Bronchial smooth muscle cell (primary cell): ENCODE results near the gene ENO3. TPM values are rescaled to one million over a fixed set of nuclear protein-coding genes. Genes with fewer than 3 reads are reported as not detected.

Experiments used
- total RNA-seq: library from RNA; depleted of rRNA; stranded (reverse); fragments of >200 nt; gene quantifications from 2 replicates; pipeline ENCODE4 v1.2.1, GENCODE V29; 2014

Gene ENO3
- 2.2 TPM in 2 replicates for total RNA-seq

DNA sequence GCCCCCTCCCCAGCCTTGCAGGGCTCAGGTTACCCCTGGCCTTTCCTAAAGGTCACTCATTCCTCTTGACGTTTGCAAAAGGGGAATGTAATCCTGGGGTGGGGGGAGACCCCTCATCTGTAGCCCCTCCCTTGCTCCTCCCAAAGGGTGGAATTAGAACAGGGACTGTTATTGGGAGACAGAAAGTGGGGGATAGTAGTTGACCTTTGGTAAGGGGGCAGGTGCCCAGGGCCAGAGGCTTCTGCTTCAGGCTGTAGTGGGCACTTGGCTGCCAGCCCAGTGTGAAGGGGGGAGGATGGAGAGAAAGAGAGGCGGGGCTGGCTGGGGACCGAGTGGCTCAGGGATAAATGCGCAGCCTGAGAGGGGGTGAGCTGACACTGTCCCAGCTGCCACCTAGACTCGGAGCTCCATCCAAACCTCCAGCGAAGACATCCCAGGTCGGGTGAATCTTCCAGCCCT lies at the start of gene ENO3:
ENO3 (plus strand) TSS at position 374 of the 459 bp plus-strand sequence. CDS start 711 bp downstream, outside the sequence.

DNA sequence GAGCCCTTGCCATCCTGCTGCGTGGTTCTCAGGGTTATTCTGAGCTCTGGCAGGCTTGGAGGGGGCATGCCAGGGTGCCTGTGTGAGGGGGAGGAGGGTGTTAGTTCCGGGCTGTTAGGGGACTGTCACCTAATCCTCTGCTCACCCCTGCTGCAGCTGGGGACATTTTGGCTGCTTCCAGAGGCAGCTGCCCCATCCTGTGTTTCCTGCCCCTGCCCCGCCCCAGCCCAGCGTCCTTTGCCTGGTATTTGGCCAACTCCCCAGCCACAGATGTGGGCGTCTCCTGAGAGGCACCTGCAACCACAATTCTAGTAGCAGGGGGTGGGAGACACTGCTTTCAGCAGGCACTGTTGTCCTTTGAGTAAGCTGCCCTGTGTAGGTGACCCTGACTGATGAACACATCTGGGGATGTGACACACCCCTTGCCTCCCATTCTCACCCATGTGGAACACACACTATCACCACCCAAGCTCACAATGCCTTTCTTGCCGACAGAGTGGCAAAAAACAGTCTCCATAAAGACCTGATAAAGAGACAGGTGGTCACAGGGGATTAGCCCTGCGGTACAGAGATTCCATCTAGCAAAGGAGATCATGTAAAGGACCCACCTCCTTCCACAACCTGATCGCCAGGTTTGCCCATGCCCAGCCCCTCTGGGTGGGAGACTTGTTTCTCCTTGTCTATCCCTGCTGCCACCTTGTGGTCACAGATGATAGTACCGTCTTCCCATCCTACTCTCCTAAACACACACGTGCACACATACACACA lies 47.7 kb upstream of the ENO3 start, which contains the start of gene CHRNE:
CHRNE (minus strand) TSS at position 48 of the 768 bp plus-strand sequence; CDS start at position 13, 35 bp downstream.

DNA sequence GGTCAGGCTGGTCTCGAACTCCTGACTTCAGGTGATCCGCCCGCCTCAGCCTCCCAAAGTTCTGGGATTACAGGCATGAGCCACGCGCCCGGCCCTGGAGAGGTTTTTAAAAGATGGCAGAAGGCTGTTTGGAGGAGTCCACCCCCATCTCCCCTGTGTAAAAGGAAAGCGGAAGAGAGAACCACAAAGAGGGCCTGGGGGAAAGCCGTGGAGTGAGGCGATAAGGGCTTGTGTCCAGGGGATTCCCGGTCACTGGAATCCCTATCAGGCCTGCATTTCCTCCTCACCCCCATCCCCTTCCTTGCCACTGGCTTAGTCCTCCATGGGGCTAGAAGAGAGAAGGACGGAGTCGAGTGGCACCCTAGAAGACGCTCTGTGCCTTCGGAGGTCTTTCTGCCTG lies 19.0 kb upstream of the ENO3 start, which contains the start of gene GP1BA:
GP1BA (plus strand) TSS at position 315 of the 400 bp plus-strand sequence. CDS start 328 bp downstream, outside the sequence.

DNA sequence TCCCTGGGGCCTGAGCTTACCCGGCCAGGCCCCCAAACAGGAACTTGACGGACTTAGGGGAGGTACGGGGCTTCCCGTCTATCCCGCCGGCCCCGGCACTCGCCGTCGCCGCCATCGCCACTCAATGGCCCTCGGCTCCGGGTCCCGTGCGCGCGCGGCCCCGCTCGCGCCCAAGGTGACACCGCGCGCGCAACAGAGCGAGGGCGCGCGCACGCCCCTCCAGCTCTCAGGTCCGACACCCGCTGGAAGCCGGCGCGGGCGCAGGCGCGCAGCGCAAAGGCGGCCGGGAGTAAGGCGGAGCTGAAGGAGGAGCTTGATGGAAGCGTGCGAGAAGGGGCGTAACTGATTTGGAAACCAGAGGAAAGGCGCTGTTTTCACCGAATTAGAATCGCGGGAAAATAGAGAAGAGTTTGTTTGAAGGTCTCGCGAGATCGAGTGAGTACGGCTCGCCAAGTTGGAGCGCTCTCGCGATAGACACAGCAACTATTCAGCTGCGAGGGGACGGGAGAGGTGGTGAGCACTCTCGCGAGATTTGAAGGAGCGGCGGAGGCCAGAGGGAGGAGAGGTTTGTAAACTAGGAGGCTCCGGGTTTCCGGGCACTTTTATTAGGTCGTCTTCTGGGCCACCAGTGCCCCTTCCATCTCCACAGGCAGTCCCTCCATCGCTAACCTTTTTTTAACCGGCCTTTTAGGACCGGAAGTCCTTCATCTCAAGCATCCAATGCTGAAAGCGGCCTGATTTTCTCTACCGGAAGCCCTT lies 10.9 kb upstream of the ENO3 start, which contains the start of the genes RNF167 and SLC25A11:
RNF167 (plus strand) TSS at position 473 of the 759 bp plus-strand sequence. CDS start 642 bp downstream, outside the sequence.
SLC25A11 (minus strand) TSS at position 251 of the 759 bp plus-strand sequence; CDS start at position 115, 136 bp downstream.

DNA sequence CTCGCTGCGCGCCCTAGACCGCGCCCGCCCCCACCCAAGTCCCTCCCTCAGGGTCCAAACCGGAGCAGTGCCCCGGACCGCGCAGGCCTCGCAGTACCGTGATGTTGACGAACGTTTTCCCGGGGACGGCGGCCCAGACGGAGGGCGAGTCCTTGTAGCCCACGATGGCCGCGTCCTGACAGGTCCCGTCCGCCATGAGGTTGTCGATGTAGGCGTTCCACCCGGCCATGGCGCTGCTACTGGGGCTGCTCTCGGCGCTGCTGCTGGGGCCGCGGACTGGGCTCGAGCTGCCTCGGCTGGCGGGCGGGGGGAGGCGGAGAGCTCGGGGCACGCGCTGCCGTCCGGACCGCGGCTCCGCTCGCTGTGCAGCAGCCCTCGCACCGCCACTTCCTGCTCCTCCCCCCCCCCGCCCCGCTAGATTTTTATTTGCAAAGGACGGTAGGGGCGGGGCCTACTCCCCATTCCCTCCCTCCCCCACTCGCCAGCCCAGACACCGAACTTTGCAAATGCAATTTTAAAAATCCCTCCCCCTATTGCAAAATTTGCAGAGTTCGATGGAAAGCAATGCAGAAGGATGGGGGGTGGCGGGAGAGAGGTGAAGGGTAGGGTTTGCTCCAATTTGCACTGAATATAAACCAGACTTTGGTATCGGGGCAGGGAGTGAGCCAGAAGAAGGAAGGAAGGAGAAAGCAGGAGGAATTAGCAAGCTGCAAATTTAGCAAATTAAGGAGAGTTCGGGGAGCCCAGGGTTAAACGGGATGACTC lies 2.6 kb upstream of the ENO3 start, which contains the start of gene PFN1:
PFN1 (minus strand) TSS at position 365 of the 765 bp plus-strand sequence; CDS start at position 229, 136 bp downstream.

DNA sequence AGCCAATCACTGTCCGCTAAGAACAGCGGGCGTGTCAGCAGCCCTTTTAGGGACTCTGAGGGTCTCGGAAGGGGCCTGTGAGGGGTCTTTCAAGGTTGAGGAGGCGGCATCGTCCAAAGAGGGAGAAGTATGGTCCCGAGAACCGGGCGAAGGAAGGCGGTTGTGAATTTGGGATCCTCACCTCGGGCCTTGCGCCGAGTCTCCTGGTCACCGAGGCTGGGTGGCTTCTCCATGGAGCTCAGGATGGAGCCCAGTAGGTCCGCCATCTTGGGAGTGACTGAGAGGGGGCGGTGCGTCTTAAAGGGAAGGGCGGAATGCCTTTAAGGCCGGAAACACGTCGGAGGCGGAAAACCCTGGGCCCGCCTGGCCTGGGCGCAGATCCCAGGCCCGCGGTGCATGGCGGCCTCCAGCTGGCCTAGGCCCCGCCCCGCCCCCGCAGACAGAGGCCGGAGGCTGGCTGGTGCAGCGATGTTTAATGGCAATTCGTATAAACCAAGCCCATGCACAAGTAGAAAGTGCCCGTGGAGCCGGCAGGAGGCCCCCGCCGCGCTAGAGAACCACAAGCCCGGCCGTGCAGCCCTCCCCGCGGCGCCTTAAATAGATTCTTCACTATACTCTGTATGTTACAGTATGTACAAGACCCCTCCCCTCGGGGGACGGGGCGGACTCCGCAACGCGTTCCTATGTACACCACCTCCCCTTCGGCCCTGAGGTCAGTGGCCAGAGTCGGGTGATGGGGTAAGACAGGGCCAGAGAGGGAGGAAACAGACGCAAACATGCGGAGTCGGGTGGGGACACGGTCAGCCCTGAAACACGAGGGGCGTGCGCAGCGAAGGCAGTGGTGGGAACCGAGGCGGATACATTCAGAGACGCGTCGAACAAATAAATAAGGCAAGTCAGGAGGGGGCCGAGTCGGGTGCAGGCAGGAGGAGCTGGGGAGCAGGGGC lies 16.9 kb downstream of the ENO3 start, which contains the start of gene SPAG7:
SPAG7 (minus strand) TSS at position 279 of the 947 bp plus-strand sequence; CDS start at position 266, 13 bp downstream.

DNA sequence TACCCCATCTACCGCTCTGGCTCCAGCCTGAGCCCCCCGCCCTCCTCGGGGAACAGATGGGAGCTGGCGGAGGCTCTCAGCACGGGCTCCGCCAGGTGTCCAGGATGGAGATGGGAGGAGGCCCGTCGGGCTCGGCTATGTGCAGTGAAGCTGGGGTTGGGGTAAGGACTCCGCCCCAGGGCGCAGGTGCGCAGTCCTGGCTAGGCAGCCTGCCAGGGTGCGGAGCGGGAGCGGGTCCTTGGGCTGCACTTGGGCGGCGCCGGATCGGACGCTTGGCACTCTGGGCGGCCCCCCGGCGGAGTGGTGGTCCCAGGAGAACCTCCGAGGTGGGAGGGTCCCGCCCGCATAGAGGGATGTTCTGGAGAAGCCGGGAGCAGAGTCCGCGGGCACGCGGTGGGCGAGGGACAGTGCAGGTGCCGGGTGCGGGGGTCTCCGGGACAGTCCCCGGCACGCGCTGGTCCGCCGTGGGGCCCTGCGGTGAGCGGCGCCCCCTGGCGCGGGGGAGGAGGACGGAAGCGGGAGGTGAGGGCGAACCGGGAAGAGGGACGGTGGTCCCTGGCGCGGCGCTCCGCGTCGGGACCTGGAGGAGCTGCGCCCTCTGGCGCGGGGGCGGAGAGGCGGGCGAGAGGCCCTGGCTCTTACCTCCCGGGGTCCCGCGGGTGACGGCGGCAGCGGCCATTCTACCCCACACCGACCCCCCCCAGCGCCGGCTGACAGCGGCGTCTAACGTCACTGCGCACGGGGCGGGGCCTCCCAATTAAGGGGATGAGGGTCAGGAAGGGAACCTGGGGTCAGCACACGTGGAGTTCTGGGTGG lies 36.2 kb downstream of the ENO3 start, which contains the start of gene CAMTA2:
CAMTA2 (minus strand) TSS at position 725 of the 816 bp plus-strand sequence. CDS start 1,453 bp downstream, outside the sequence.

DNA sequence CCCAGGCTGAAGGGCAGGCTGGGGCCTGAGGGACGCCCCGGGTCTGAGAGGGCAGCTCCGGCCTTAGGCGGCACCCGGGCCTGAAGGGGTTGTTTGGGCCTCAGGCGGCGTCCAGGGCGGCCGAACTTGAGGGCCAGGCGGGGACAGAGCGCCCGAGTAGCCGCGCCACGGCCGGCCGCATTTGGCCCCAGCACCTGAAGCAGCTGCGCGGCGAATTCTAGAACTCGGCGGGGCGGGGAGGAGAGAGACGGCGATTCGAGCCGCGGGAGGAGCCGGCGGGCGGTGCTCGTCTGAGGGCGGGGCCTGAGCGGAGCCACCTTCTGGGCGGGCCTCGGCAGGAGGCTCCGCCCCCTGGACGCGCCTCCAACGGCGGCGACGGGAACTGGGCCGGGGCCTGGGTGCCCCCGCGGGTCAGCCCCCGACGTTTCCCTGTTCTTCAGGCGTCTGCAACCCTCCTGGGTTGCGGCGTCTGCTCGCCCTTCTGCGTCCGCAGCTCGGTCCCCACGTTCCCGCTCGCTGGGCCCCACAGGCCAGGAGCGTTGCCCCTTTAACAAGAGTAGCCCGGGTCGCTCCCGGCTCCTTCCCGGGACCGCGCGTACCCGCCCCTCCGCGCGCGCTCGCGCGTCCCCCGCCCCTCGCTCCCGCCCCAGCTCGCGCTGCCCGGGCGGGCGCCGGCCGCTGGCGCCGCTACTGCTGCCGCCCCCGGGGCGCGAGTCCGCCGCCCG lies 46.5 kb downstream of the ENO3 start, which contains the start of the genes INCA1 and KIF1C:
INCA1 (minus strand) TSS at position 221 of the 725 bp plus-strand sequence. CDS start 3,085 bp downstream, outside the sequence.
KIF1C (plus strand) TSS at position 649 of the 725 bp plus-strand sequence. CDS start 2,297 bp downstream, outside the sequence.

Other genes with a start within 250 kb of the ENO3 start
- 11.3 and 13.7 TPM in 2 replicates for gene PELP1, start 247.0 kb upstream of the ENO3 start, total RNA-seq
- gene ARRB2, start 240.5 kb upstream of the ENO3 start, total RNA-seq = 2.4 and 2.5 TPM in 2 replicates
- gene MED11, start 219.7 kb upstream of the ENO3 start, total RNA-seq = 11.3 and 18.5 TPM in 2 replicates
- gene ZMYND15, start 211.3 kb upstream of the ENO3 start, total RNA-seq = 0.09 TPM in 1 of 2 replicates, not detected in the other
- 0.63 and 1.6 TPM in 2 replicates for gene CXCL16, start 211.2 kb upstream of the ENO3 start, total RNA-seq
- gene TM4SF5, start 179.2 kb upstream of the ENO3 start, total RNA-seq = not detected in 2 replicates
- gene VMO1, start 164.8 kb upstream of the ENO3 start, total RNA-seq = 1.1 and 1.2 TPM in 2 replicates
- gene GLTPD2, start 162.2 kb upstream of the ENO3 start, total RNA-seq = not detected in 2 replicates
- gene PSMB6, start 155.0 kb upstream of the ENO3 start, total RNA-seq = 134 and 196 TPM in 2 replicates
- 19.9 and 20.4 TPM in 2 replicates for gene PLD2, start 144.0 kb upstream of the ENO3 start, total RNA-seq
- gene MINK1, start 117.8 kb upstream of the ENO3 start, total RNA-seq = 25.7 and 31.9 TPM in 2 replicates
- gene C17orf107, start 51.6 kb upstream of the ENO3 start, total RNA-seq = 3.2 and 3.5 TPM in 2 replicates
- 0.47 and 1.2 TPM in 2 replicates for gene CHRNE, start 48.0 kb upstream of the ENO3 start, total RNA-seq
- not detected in 2 replicates for gene GP1BA, start 18.8 kb upstream of the ENO3 start, total RNA-seq
- 46.7 and 67.4 TPM in 2 replicates for gene SLC25A11, start 11.1 kb upstream of the ENO3 start, total RNA-seq
- 13.3 and 16.9 TPM in 2 replicates for gene RNF167, start 10.9 kb upstream of the ENO3 start, total RNA-seq
- gene PFN1, start 2.6 kb upstream of the ENO3 start, total RNA-seq = 419 and 524 TPM in 2 replicates
- gene SPAG7, start 16.7 kb downstream of the ENO3 start, total RNA-seq = 51.7 and 58.0 TPM in 2 replicates
- 4.5 and 5.4 TPM in 2 replicates for gene CAMTA2, start 36.6 kb downstream of the ENO3 start, total RNA-seq
- gene INCA1, start 46.4 kb downstream of the ENO3 start, total RNA-seq = 0.09 and 0.32 TPM in 2 replicates
- gene KIF1C, start 46.8 kb downstream of the ENO3 start, total RNA-seq = 70.3 and 76.3 TPM in 2 replicates
- gene SLC52A1, start 84.3 kb downstream of the ENO3 start, total RNA-seq = 0.32 TPM in 1 of 2 replicates, not detected in the other
- 0.69 and 1.3 TPM in 2 replicates for gene ZFP3, start 127.3 kb downstream of the ENO3 start, total RNA-seq
- gene ZNF232, start 160.8 kb downstream of the ENO3 start, total RNA-seq = 6.3 and 7.7 TPM in 2 replicates
- gene USP6, start 164.9 kb downstream of the ENO3 start, total RNA-seq = under 0.01 TPM in 1 of 2 replicates, not detected in the other
- gene ZNF594, start 240.7 kb downstream of the ENO3 start, total RNA-seq = 4.8 and 6.5 TPM in 2 replicates